BJ (cell line): ENCODE results near the gene C5orf34. TPM values are rescaled to one million over a fixed set of nuclear protein-coding genes. Genes with fewer than 3 reads are reported as not detected.

Experiments used
- CTCF ChIA-PET: fragments of 350-600 bp; formaldehyde crosslinking; extraction: SDS; loops from one replicate; lab custom pipeline; 2021; ENCODE audit warnings: antibody characterized with exemption, inconsistent platforms; lab: Yijun Ruan, JAX
- POLR2A ChIA-PET: fragments of 300-600 bp; sonication (Branson Sonifier 250); formaldehyde crosslinking; extraction: SDS; loops from one replicate; lab custom pipeline; 2021; ENCODE audit warnings: antibody characterized with exemption; lab: Charles Lee
- DNase-seq: peaks from one replicate; pipeline ENCODE4 v3.0.0-alpha.2; 2011; ENCODE audit warnings: low read depth
- H3K27me3 ChIP-seq: 2 replicates; pipeline ENCODE4 v1.6.0; 2011; ENCODE audit warnings: low read length; ENCODE audit not compliant: control insufficient read depth, insufficient read depth
- H3K36me3 ChIP-seq: 2 replicates; pipeline ENCODE4 v1.5.1; 2011; ENCODE audit warnings: low read length; ENCODE audit not compliant: control insufficient read depth, insufficient read depth
- H3K4me3 ChIP-seq: 2 replicates; pipeline ENCODE4 v1.5.1; 2011; ENCODE audit warnings: low read depth, mild to moderate bottlenecking, control low read depth, low read length
- polyA plus RNA-seq: library from polyadenylated mRNA; depleted of rRNA; stranded (reverse); fragments of >200 nt; gene quantifications from 2 replicates; pipeline ENCODE4 v1.2.3, GENCODE V29; 2011
- TF ChIP-seq, protein P1 (sequence below): IDR thresholded peaks from 2 replicates; pipeline ENCODE4 v1.5.1; 2011; ENCODE audit warnings: low read depth, mild to moderate bottlenecking, control low read depth, inconsistent platforms, low read length, moderate library complexity; ENCODE audit not compliant: insufficient read depth

Gene C5orf34
- polyA plus RNA-seq, 1 experiment: 2.6 TPM

DNA sequence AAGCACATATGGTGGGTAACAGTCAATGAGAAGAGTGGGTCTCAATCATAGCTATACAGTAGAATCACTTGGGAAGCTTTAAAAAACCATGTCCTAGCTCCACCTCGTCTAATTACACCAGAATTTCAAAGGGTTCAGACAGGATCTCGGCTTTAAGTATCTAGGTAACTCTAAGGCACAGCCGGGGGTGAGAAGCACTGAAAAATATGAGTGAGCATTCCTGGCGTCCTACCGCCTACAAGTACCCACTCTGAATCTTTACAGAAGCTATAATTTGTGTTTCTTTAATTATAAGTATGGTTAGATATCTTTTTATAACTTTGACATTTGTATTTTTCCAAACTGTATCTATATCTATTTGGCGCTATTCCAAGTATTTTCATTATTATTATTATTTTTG lies 25.8 kb upstream of the C5orf34 start:
- no peak overlapping the region for H3K4me3 ChIP-seq
- H3K36me3 ChIP-seq: peaks cover 9% of the 10 kb centered on the region
- POLR2A ChIA-PET: no interaction called here
- CTCF ChIA-PET: interaction anchor here (1.5 kb wide), 1 partner anchor 36 kb away, joined by 4 read pairs; no protein-coding TSS in a partner anchor
- TF ChIP-seq, protein P1, sequence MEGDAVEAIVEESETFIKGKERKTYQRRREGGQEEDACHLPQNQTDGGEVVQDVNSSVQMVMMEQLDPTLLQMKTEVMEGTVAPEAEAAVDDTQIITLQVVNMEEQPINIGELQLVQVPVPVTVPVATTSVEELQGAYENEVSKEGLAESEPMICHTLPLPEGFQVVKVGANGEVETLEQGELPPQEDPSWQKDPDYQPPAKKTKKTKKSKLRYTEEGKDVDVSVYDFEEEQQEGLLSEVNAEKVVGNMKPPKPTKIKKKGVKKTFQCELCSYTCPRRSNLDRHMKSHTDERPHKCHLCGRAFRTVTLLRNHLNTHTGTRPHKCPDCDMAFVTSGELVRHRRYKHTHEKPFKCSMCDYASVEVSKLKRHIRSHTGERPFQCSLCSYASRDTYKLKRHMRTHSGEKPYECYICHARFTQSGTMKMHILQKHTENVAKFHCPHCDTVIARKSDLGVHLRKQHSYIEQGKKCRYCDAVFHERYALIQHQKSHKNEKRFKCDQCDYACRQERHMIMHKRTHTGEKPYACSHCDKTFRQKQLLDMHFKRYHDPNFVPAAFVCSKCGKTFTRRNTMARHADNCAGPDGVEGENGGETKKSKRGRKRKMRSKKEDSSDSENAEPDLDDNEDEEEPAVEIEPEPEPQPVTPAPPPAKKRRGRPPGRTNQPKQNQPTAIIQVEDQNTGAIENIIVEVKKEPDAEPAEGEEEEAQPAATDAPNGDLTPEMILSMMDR: no peak
- DNase-seq: no peak
- no peaks in the 10 kb centered on the region for H3K27me3 ChIP-seq

DNA sequence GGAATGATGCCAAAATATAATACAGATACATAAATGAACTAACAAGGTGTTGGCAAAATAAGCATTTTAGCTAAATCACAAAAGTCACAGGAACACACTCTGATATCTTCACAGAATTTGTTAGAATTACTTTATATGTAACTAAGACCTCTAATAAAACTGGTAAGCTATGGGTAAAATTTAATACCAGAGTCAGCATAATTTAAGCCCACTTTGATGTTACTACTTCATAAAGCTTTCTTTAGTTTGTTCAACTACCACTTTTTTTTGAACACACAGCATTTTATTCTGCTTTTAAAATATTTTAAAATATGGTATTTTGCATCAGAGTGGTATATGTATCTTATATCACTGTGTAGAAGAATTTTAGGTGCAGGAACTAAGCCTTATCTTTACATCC lies 22.0 kb upstream of the C5orf34 start:
- H3K27me3 ChIP-seq: no peaks in the 10 kb centered on the region
- DNase-seq: no peak
- ChIA-PET CTCF (interaction anchor here (1.0 kb wide), 2 partner anchors 12 to 95 kb away, joined by 3 read pairs; no protein-coding TSS in a partner anchor), POLR2A (no interaction called here)
- peaks cover 9% of the 10 kb centered on the region for H3K36me3 ChIP-seq
- no peak overlapping the region for H3K4me3 ChIP-seq
- TF ChIP-seq, protein P1: no peak

DNA sequence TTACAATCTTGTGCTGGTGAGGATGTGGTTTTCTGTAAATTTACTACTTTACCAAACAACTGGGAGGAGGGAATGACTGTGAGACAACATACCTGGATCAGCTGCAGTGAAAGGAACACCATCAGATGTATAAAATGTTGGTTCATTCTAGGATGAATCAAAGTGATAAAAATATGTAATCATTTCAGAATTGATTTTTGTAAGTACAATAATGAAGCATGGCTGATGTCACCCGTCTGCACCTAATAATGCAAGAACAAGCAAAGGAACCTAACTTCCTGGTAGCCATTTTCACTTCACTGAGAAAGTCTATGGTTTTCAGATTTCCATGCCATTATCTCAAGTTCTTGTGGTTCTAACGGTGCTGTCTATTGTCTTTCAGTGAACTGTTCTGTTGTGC lies 18.7 kb upstream of the C5orf34 start:
- Histone ChIP-seq H3K4me3 (no peak overlapping the region), H3K36me3 (peaks cover 12% of the 10 kb centered on the region), H3K27me3 (no peaks in the 10 kb centered on the region)
- POLR2A ChIA-PET: no interaction called here
- TF ChIP-seq, protein P1: no peak
- CTCF ChIA-PET: no interaction called here
- DNase-seq: no peak

DNA sequence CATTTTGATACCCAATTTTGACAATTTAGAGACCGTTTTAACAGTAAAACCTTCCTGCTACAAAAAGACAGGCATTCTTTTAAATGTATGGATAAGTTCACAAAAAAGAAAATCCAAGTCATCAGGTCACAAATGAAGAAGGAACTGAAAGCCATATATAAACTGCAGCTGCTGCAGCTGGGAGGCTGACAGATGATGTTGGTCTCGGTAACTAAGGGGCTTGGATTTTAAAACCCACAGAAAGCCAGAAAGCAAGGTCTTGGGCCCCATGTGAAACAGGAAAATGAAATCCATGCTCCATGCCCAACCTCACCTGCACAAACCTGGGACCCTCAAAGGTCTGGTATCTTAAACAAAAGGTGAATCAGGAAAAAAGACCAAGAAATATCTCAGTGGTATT lies 15.7 kb upstream of the C5orf34 start:
- POLR2A ChIA-PET: no interaction called here
- DNase-seq: no peak

DNA sequence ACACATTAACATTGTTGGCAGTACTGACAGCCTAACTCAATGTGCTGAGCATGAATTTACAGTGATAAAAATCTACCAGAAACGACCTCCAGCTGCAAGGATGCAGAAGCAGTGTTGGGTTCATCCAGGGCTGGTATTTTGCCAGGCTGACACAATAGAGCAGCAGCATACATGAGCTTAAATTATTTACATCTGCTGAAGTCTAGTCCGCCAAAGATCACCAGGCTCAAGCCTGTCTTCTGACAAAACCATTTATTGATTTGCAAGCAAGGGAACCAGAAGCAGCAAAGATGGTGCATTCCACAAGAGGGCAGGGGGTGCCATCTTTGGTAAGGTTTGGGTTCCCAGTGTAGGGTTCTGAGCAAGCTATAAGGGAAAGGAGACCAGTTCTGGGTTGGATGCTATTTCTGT lies 8.7 kb upstream of the C5orf34 start:
- Histone ChIP-seq H3K27me3 (no peaks in the 10 kb centered on the region), H3K4me3 (no peak overlapping the region), H3K36me3 (peaks cover 2% of the 10 kb centered on the region)
- TF ChIP-seq, protein P1: no peak
- ChIA-PET CTCF (interaction anchor here (1.4 to 1.5 kb wide), 2 partner anchors 21 to 107 kb away, joined by 3 to 6 read pairs; no protein-coding TSS in a partner anchor), POLR2A (interaction anchor here (1.4 kb wide), 1 partner anchor 9 kb away, joined by 5 read pairs; the partner anchor contains the start of gene C5orf34)
- no peak for DNase-seq

More for the DNA sequence above, 15.7 kb upstream of the C5orf34 start:
- Histone ChIP-seq H3K4me3 (no peak overlapping the region), H3K36me3 (peaks cover 9% of the 10 kb centered on the region), H3K27me3 (no peaks in the 10 kb centered on the region)
- CTCF ChIA-PET: no interaction called here
- TF ChIP-seq, protein P1: no peak
